Epithelial cell of esophagus (primary cell): Measurements from ENCODE around the gene NPAT.

ENCODE experiments used
- DNase-seq: peaks from one replicate; pipeline ENCODE4 v3.0.0; 2010; ENCODE audit warnings: low read depth
- H3K4me3 ChIP-seq: 2 replicates; pipeline ENCODE4 v1.5.1; 2011; ENCODE audit warnings: mild to moderate bottlenecking, low read length, control low read depth
- CTCF ChIP-seq: IDR thresholded peaks from 2 replicates; pipeline ENCODE4 v1.5.1; 2011; ENCODE audit warnings: low read depth, mild to moderate bottlenecking, low read length, control low read depth, inconsistent platforms; ENCODE audit not compliant: insufficient read depth; ENCODE audit errors: missing control alignments

NPAT gene

GRCh38 chr11:108117746-108118371 is 104.6 kb downstream of the NPAT start:
- H3K4me3 ChIP-seq, result no peak overlapping the region
- DNase-seq, result peak; percentile 57
- peak; percentile 57 for TF ChIP-seq CTCF

- no peak overlapping the region for H3K4me3 ChIP-seq
- TF ChIP-seq CTCF, result no peak
- DNase-seq, result peak; percentile 88
These were observed 106.8 kb downstream of the NPAT start for GRCh38 chr11:108115500-108116140.

GRCh38 chr11:108112057-108112456 is 110.4 kb downstream of the NPAT start:
- no peak for DNase-seq
- TF ChIP-seq CTCF, result no peak
- no peak overlapping the region for H3K4me3 ChIP-seq

- no peak overlapping the region for H3K4me3 ChIP-seq
- no peak for DNase-seq
- TF ChIP-seq CTCF, result no peak
These were observed 111.3 kb downstream of the NPAT start for GRCh38 chr11:108111126-108111525.
